ENCODE results near the gene LRRD1. TPM values are rescaled to one million over a fixed set of nuclear protein-coding genes. Genes with fewer than 3 reads are reported as not detected.

Gene LRRD1
- total and polyA plus RNA-seq, 9 of the 15 experiments (the other 6 are each of a cell fraction or from before 2014, with no cell fraction given) = 0.07 to 0.15 TPM; not detected in 7

- TF ChIP-seq ZNF140 (CRISPR knock-in tag; IDR thresholded peaks at IDR 0.05) (no peak), ZKSCAN3 (CRISPR knock-in tag; IDR thresholded peaks at IDR 0.05) (no peak), SRF (CRISPR knock-in tag; IDR thresholded peaks at IDR 0.05) (no peak), PHF21A (IDR thresholded peaks at IDR 0.05; ENCODE audit: borderline replicate concordance, low read depth) (no peak), ZNF175 (CRISPR knock-in tag; IDR thresholded peaks at IDR 0.05; ENCODE audit: low read depth) (no peak), ZNF778 (CRISPR knock-in tag; IDR thresholded peaks at IDR 0.05) (no peak), SAFB (IDR thresholded peaks at IDR 0.05; ENCODE audit: borderline replicate concordance, low read depth, low read length) (no peak), NRF1 (conservative IDR thresholded peaks at IDR 0.05 in 1 of 2, IDR thresholded peaks at IDR 0.05 in 1 of 2) (no peak), BACH1 (tag; IDR thresholded peaks at IDR 0.05) (no peak), FOXK2 (conservative IDR thresholded peaks at IDR 0.05 in 1 of 2, IDR thresholded peaks at IDR 0.05 in 1 of 2; ENCODE audit: low read depth in 2 of 2) (no peak), TAL1 (IDR thresholded peaks at IDR 0.05) (peak; percentile 86), HBP1 (CRISPR knock-in tag; IDR thresholded peaks at IDR 0.05) (peak; percentile 65; the same call in 1 of the 2 replicates), MAX (CRISPR knock-in tag; IDR thresholded peaks at IDR 0.05) (no peak), ZNF740 (CRISPR knock-in tag; IDR thresholded peaks at IDR 0.05) (no peak), ZNF740 (tag; IDR thresholded peaks at IDR 0.05) (no peak), SETDB1 (IDR thresholded peaks at IDR 0.05; ENCODE audit: low read length) (no peak), ZFP30 (CRISPR knock-in tag; IDR thresholded peaks at IDR 0.05; ENCODE audit: borderline replicate concordance) (no peak), ATF2 (CRISPR knock-in tag; IDR thresholded peaks at IDR 0.05) (no peak), MEF2D (tag; conservative IDR thresholded peaks at IDR 0.05; ENCODE audit: low read depth) (no peak), USF1 (CRISPR knock-in tag; IDR thresholded peaks at IDR 0.05) (no peak), DACH1 (IDR thresholded peaks at IDR 0.05; ENCODE audit: partially characterized antibody) (no peak), ZNF780A (CRISPR knock-in tag; IDR thresholded peaks at IDR 0.05) (no peak), PTRF (tag; IDR thresholded peaks at IDR 0.05) (no peak), ZNF57 (CRISPR knock-in tag; IDR thresholded peaks at IDR 0.05) (no peak), TFE3 (CRISPR knock-in tag; IDR thresholded peaks at IDR 0.05) (no peak)
Measured at GRCh38 chr7:92161271-92161670, 17.7 kb downstream of the LRRD1 start (continued).

Measured in K562 (cell line).